Measurements from ENCODE around the gene MPP2.

DNA sequence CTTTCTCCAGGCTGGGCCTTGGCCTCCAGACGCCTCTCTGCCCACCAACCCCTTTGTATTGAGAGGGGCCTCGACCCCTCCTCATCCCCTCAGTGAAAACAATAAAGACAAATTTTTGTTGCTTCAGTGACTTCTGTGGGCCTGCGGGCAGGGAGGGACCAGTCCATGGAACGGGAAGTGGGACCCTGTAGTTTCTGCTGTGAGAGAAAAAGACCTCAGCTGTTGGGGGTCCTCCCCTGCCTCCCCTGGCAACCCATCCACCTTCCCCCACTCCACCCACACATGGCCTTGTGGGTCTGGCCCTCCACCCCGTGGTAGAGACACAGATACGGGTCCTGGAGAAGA is 31.5 kb upstream of the MPP2 start:
- TF ChIP-seq, protein P1, sequence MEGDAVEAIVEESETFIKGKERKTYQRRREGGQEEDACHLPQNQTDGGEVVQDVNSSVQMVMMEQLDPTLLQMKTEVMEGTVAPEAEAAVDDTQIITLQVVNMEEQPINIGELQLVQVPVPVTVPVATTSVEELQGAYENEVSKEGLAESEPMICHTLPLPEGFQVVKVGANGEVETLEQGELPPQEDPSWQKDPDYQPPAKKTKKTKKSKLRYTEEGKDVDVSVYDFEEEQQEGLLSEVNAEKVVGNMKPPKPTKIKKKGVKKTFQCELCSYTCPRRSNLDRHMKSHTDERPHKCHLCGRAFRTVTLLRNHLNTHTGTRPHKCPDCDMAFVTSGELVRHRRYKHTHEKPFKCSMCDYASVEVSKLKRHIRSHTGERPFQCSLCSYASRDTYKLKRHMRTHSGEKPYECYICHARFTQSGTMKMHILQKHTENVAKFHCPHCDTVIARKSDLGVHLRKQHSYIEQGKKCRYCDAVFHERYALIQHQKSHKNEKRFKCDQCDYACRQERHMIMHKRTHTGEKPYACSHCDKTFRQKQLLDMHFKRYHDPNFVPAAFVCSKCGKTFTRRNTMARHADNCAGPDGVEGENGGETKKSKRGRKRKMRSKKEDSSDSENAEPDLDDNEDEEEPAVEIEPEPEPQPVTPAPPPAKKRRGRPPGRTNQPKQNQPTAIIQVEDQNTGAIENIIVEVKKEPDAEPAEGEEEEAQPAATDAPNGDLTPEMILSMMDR (IDR thresholded peaks at IDR 0.05): no peak
- TF ChIP-seq ZFX (IDR thresholded peaks at IDR 0.05; ENCODE audit: borderline replicate concordance): no peak

Data from 22Rv1 (cell line).